LNCaP clone FGC (cell line): ENCODE results near the gene OR4K1.

Source experiments
- DNase-seq: peaks from one replicate; pipeline ENCODE4 v3.0.0-alpha.2; 2011; ENCODE audit warnings: low read depth
- H3K4me3 ChIP-seq: 2 replicates; pipeline ENCODE4 v1.5.1; 2011; ENCODE audit warnings: mild to moderate bottlenecking, low read depth, low read length, control low read depth
- CTCF ChIP-seq: IDR thresholded peaks from 2 replicates; pipeline ENCODE4 v1.5.1; 2012; ENCODE audit warnings: mild to moderate bottlenecking; ENCODE audit not compliant: control insufficient read depth, insufficient read depth; ENCODE audit errors: extremely low read depth

The OR4K1 gene

GRCh38 chr14:19974844-19975243 is 44.1 kb downstream of the OR4K1 start:
- TF ChIP-seq CTCF = no peak
- no peak overlapping the region for H3K4me3 ChIP-seq
- no peak for DNase-seq

GRCh38 chr14:19975291-19975690 is 44.6 kb downstream of the OR4K1 start, which contains the start of gene OR4K15:
OR4K15 (plus strand) TSS chr14:19975591; CDS start chr14:19975591, 0 bp downstream.
- no peak for TF ChIP-seq CTCF
- DNase-seq = no peak
- H3K4me3 ChIP-seq = no peak within 1 kb of the TSS
